HuH-7.5 (cell line): Measurements from ENCODE around the gene MARCHF9.
"Not testable (repeated sequence)": the region's sequence is repeated elsewhere in the genome, so short reads cannot be mapped to it uniquely, and the experiment has no call there.

ENCODE experiments used
- DNase-seq: peaks from one replicate; pipeline ENCODE4 v3.0.0; 2011; ENCODE audit warnings: low spot score

The MARCHF9 gene, protein sequence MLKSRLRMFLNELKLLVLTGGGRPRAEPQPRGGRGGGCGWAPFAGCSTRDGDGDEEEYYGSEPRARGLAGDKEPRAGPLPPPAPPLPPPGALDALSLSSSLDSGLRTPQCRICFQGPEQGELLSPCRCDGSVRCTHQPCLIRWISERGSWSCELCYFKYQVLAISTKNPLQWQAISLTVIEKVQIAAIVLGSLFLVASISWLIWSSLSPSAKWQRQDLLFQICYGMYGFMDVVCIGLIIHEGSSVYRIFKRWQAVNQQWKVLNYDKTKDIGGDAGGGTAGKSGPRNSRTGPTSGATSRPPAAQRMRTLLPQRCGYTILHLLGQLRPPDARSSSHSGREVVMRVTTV

DNA sequence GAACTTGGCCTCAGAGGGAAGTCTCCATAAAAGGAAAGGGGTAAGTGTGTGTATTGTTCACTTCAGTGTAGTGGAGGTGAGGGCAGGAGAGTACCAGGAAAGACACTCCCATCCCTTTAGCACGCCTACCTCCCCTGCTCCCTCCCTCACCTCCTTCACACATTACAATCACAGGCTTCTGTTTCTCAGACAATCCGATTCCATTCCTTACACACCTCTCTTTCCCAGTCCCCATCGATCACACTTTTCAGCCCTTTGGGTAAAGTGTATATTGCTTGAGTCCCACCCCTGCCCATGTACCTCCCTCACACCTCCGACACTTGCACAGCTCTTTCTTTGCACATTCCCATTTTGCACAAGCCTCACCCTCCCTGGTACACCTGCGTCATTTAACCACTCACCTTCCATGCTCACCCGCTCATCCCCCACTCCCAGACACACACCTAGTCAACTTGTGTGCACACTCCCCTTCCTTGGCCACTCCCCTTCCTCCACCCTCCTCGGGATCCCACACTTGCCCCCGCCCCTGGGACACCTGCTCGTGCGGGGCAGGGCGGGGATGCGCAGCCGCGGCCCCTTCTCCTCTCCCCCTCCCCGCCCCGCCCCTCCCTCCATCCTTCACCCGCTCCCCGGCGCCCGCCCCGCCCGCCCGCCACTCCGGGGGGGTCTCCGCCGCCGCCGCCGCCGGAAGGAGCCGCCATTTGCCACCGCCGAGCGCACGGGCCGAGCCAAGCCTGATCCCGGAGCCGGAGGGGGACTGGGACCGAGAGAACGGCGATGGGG, at the start of gene MARCHF9:
TSS of gene MARCHF9 (plus strand) at position 693 of the 783 bp plus-strand sequence. CDS start 426 bp downstream, outside the sequence.
- peak; percentile 86 for DNase-seq

DNA sequence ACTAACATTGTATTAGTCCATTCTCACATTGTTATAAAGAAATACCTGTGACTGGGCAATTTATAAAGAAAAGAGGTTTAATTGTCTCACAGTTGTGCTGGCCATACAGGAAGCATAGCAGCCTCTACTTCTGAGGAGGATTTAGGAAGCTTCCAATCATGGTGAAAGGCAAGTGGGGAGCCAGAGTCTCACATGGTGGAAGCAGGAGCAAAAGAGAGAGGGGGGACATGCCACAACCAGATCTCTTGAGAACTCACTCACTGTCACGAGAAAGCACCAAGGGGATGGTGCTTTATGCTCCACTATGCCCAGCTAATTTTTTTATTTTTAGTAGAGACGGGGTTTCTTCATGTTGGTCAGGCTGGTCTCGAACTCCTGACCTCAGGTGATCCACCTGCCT, 47.7 kb upstream of the MARCHF9 start:
- no peak for DNase-seq

DNA sequence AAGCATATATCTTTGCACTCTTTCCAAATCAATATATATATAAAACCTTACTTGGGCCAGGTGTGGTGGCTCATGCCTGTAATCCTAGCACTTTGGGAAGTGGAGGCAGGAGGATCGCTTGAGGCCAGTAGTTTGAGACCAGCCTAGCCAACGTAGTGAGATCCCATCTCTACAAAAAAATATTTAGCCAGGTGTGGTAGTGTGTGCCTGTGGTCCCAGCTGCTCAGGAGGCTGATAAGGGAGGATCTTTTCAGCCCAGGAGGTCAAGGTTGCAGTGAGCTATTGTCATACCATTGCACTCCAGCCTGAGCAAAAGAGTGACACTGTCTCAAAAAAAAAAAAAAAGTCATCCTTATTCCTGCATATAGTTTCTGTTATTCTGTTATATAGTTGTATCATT, 46.6 kb upstream of the MARCHF9 start:
- no peak for DNase-seq

DNA sequence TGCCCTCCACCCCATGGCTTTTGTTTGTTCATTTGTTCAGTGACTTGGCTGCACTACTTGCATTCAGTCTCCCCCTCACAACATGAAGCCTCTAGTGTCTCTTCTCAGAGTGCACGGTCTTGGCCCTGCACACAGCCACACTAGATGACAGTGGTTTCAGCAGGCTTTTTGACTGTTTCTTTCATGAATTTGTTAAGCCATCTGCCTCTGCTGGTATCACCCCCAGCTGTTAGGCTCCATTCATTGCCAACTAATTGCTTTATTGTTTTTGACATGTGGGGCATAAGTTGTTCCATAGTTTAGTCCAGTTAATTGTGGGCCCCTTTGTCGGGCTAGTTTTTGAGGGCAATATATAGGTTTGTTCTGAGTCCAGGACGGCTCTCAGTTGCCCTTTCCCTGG, 42.2 kb upstream of the MARCHF9 start:
- no peak for DNase-seq

DNA sequence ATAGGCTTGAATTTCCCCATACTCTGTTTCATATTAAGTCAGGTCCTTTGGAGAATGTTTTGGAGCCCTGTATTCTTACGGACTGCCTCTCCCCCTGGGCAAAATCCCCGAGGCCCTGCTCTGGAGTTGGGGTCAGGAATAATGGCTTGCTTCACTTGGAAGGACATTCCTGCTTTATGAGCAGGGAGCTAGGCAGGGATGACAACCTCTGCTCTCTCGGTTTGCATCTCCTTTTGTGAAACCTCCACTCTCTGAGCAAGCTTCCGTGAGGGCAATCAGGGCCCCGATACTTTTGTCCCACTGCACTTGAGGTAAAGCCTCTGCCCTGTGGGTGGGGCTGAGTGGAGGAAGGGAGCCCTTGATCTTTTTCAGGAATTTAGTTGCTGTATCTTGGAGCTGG, 41.7 kb upstream of the MARCHF9 start:
- DNase-seq: no peak

DNA sequence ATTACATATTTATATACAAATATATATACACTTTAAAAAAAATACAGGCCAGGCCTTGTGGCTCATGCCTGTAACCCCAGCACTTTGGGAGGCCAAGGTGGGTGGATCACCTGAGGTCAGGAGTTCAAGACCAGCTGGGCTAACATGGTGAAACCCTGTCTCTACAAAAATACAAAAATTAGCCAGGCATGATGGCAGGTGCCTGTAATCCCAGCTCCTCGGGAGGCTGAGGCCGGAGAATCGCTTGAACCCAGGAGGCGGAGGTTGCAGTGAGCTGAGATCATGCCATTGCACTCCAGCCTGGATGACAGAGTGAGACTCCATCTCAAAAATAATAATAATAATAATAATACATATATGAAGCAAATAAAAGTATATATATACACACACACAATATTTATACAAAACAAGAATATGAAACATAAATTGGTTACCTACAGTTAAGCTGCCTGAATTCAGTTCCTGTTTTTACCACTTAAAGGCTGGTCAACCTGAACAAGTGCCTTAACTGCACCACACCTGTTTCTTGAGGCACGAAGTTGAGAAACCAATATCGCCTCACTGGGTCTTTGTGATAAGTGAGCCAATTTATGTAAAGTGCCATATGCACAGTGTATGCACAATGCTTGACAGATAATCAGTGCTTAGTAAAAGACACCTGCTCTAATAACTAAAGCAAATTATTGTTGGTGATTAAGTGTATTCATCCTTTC, 39.7 kb upstream of the MARCHF9 start:
- not testable (repeated sequence) for DNase-seq

DNA sequence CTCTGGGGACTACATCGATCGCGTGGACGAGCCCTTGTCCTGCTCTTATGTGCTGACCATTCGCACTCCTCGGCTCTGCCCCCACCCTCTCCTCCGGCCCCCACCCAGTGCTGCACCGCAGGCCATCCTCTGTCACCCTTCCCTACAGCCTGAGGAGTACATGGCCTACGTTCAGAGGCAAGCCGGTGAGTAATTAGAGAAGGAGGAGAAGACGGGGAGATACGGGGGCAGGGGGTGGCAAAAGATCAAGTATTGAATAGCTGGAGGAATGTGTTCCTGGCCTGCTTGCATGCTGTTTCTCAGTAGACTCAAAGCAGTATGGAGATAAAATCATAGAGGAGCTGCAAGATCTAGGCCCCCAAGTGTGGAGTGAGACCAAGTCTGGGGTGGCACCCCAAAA, 39.1 kb upstream of the MARCHF9 start:
- DNase-seq: no peak

DNA sequence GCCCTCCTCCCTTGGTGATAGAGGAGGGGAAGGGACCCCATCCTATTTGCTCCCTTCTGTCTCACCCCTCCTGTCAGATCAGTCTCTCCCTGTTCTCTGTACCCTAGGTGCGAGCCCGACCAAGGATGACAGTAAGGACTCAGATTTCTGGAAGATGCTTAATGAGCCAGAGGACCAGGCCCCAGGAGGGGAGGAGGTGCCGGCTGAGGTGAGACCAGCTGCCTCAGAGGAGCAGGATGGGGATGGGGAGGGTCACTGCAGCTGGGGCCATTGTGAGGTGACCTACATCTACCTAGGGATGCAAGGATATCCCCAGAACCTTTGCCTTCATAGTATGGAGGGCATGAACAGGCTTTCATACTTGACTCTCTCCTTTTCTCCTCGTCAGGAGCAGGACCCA, 38.6 kb upstream of the MARCHF9 start:
- DNase-seq: no peak

DNA sequence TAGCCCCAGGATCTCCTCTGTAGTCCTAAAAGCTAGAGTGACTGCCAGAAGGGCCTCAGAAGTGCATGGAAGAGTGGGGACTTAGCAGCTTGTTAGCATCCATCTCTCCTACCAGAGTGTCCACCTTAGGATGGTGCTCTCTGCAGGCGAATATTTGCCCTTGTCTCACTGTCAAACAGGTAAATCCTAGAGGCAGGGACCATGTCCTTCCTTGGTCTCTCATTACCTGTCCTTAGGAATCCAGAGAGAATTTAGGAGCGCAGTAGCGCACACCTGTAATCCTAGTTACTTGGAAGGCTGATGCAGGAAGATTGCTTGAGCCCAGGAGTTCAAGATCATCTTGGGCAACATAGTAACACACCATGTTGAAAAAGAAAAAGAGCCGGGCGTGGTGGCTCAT, 37.8 kb upstream of the MARCHF9 start:
- DNase-seq: no peak

DNA sequence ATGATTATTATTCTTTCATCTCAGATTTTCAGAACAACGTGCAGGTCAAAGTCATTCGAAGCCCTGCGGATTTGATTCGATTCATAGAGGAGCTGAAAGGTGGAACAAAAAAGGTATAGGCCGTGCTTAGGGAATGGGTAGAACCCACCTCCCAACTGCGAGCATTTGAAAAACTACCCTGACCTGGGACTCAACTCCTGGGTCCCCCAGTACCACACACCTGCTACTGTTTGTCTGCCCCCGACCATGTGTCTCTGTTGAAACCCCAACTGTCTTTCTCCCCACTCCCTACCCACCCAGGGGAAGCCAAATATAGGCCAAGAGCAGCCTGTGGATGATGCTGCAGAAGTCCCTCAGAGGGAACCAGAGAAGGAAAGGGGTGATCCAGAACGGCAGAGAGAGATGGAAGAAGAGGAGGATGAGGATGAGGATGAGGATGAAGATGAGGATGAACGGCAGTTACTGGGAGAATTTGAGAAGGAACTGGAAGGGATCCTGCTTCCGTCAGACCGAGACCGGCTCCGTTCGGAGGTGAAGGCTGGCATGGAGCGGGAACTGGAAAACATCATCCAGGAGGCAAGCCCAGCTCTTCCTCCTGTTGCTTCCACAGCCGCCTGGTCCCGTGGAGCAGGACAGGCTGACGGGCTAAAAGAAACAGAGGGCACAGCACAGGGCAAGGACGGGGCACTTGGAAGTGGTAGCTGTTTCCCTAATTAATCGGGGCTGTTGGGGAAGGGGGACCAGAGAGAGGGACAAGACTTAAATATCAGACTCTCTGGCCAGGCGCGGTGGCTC, 36.9 kb upstream of the MARCHF9 start:
- DNase-seq: no peak

DNA sequence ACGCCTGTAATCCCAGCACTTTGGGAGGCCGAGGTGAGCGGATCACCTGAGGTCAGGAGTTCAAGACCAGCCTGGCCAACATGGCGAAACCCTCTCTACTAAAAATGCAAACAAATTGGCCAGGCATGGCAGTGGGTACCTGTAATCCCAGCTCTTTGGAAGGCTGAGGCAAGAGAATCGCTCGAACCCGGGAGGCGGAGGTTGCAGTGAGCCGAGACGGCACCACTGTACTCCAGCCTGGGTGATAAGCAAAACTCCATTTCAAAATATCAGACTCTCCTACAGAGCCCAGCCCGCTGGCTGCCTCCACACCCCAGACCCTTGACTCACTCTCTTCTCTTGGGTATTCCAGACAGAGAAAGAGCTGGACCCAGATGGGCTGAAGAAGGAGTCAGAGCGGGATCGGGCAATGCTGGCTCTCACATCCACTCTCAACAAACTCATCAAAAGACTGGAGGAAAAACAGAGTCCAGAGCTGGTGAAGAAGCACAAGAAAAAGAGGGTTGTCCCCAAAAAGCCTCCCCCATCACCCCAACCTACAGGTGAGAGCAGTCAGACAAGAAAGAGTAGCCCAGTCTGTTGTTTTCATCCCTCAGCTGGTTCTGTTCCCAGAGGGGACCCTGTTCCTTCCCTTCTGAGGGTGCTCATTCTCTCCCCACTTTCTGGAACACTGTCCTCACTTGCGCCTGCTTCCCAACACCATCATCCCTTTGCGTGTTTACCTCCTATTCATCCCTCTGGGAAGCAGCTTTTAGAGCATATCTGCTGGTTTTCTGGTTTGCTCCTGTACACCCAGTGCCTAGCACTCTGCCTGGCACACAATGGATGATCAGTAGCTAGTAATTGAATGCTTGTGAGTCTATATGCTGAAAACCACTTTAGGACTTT, 36.0 kb upstream of the MARCHF9 start:
- DNase-seq: no peak

DNA sequence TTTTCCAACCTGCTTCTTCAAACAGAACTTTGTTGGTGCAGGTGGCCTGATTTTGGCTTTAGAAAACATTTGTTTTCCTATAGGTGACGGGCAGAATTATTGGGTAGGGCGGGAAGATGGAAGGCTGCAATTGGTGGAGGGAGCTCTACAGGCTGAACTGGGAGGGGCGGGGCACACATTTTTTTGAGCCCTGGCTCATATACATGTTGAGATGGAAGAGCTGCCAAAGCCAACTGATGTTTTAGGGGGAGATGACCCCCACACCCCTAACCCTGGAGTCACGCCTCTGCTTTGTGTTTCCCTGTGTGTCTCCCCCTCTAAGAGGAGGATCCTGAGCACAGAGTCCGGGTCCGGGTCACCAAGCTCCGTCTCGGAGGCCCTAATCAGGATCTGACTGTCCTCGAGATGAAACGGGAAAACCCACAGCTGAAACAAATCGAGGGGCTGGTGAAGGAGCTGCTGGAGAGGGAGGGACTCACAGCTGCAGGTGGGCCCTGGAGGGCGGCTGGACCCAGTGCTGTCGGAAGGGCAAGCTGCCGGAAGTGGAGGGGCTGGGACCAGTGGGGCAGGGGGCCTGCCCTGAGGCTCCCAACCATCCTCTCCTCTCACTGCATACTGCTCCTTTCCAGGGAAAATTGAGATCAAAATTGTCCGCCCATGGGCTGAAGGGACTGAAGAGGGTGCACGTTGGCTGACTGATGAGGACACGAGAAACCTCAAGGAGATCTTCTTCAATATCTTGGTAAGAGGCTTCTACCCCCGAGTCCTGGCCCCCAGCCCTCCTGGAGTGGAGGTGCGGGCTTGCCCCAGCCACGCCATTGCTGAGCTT, 34.9 kb upstream of the MARCHF9 start:
- no peak for DNase-seq

DNA sequence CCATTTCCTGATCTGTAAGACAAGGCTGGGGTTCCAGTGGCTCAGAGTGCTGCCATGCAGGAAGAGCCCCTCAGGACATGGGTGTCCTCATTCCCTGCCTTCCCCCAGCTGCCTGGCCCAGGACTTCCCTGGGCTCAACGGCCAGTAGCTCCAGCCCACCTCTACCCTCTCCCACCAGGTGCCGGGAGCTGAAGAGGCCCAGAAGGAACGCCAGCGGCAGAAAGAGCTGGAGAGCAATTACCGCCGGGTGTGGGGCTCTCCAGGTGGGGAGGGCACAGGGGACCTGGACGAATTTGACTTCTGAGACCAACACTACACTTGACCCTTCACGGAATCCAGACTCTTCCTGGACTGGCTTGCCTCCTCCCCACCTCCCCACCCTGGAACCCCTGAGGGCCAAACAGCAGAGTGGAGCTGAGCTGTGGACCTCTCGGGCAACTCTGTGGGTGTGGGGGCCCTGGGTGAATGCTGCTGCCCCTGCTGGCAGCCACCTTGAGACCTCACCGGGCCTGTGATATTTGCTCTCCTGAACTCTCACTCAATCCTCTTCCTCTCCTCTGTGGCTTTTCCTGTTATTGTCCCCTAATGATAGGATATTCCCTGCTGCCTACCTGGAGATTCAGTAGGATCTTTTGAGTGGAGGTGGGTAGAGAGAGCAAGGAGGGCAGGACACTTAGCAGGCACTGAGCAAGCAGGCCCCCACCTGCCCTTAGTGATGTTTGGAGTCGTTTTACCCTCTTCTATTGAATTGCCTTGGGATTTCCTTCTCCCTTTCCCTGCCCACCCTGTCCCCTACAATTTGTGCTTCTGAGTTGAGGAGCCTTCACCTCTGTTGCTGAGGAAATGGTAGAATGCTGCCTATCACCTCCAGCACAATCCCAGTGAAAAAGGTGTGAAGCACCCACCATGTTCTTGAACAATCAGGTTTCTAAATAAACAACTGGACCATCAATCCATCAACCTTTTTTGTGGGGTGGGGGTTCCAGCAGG, 34.0 kb upstream of the MARCHF9 start:
- DNase-seq: no peak

DNA sequence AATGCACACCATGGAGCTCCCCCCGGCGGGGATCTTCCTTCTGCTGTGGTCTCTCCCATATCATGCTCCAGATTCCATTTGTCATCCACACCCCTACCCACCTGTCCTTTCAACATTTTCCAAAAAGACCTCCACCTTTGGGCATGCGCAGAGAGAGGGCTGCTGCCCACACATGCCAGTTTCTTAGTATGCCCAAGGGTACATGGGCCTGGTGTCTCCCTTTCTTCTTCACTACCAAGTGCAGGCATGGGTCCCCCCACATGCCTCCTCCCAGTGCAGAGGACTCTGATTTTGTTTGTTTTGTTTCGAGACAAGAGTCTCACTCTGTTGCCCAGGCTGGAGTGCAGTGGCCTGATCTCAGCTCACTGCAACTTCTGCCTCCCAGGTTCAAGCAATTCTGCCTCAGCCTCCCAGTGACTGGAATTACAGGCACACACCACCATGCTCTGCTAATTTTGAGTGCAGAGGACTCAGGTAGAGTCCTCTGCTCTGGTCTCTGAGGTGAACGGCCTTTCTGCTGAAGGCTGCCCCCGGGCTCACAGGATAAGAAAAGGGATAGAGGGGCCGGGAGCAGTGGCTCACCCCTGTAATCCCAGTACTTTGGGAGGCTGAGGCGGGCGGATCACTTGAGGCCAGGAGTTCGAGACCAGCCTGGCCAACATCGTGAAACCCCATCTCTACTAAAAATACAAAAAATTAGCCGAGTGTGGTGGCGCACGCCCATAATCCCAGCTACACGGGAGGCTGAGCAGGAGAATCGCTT, 32.9 kb upstream of the MARCHF9 start:
- DNase-seq: not testable (repeated sequence)

DNA sequence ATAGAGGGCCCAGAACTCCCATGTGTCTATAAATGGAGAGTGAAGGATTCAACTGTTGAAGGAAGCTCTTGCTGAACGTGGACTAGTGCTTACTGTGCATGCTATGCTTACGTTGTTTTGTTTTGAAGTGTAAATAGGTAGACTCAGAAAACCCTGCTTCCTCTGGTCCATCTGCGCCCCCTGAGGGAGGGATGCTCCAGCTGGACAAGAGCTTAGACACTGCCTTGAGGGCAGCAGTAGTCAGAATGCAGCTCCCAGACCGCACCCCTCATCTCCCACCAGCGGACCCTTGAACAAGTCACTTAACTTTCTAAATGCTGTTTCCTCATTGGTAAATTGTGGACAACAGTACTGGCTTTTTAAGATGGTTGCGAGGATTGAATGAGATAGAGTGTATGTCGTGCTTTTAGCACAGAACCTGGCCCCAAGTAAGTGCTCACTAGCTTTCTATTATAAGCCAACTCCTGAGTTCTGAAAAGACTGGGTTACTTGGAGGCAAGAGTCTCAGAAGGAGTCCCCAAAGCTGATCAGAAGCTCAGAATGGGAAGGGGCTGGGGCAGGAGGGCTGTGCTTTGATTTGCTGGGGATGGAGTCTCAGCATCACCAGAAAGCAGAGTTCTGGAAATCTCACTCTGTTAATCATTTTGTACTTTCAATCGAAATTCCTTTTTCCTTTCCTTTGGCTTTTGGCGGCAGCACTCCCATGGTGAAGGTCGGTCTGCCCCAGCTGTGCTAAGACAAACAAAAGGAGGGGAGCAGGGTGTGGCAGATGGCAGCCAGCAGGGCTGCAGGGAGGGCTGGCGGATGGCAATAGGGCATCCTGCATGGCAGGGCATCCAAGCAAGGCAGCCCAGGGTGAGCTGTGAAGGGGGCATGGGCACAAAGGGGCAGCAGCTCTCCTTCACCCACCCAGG, 31.9 kb upstream of the MARCHF9 start:
- DNase-seq: no peak

DNA sequence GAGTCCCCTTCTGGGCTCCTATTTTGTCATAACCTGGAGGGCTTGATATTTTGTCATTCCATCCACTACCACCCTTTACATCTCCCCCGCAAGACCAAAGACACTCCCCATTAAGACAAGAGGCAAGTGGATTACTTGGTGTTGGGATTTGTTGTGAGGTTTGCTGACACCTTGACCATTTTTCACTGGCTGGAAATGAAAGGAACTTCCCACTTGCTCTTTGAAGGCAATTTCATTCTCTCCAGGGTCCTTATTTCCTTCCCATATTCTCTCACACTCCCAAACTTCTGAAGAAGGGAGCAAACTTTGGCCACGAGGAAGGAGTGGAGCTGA, 31.3 kb upstream of the MARCHF9 start:
- no peak for DNase-seq
